ENCODE results near the gene SPRR2F. TPM values are rescaled to one million over a fixed set of nuclear protein-coding genes. Genes with fewer than 3 reads are reported as not detected.
"Not testable (repeated sequence)": the region's sequence is repeated elsewhere in the genome, so short reads cannot be mapped to it uniquely, and the experiment has no call there.

Gene SPRR2F, protein sequence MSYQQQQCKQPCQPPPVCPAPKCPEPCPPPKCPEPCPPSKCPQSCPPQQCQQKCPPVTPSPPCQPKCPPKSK
- total RNA-seq (2014; rRNA removed; shearing (Covaris generic); ENCODE audit: low replicate concordance): not detected in 2 replicates

DNA sequence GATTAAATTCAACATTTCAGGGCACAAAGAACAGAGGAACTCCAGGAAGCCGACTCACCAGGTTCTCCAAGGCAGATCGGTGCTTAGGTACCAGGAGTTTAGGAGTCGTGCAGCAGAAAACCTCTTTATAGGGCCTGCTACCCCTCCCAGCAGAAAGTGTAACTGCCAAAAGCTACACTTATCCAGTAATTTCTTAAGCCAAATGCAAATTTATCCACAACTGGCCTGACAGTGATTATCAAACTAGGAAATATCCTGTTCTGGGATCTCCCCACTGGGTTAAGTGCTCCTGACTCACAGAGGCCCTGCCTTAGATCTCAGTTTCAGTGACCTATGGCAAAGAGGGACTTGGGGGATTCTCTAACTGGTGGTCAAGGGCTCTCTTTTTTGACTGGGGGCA, at the start of gene SPRR2F:
Gene SPRR2F, minus strand, starts transcription at position 101 of the 400 bp plus-strand sequence. CDS start 783 bp downstream, outside the sequence.
- no peak for DNase-seq (ENCODE audit: low read depth)
- in situ Hi-C loops (cut with HindIII; ENCODE audit: low pct_unique_long_range_greater_than_20kb, low sequenced_read_pairs): no loop called here

DNA sequence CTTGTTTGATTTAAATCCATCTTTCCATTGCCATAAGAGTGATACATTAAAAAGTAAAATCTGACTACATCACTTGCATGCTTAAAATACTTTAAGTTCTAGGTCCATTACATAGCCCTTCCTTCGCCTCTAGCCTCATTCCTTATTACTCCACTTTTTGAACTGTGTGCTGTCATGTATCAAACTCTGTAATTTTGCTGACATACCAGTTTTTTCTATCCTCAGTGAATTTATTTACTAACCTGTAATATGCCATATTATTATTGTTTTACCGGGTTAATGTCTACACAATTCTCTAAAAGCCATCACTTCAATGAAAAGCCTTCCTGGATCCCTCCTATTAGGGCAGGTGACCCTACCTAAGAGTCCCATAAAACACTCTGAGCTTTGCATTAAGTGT, 42.2 kb upstream of the SPRR2F start:
- DNase-seq (ENCODE audit: low read depth): no peak
- in situ Hi-C loops (cut with HindIII; ENCODE audit: low pct_unique_long_range_greater_than_20kb, low sequenced_read_pairs): no loop called here

DNA sequence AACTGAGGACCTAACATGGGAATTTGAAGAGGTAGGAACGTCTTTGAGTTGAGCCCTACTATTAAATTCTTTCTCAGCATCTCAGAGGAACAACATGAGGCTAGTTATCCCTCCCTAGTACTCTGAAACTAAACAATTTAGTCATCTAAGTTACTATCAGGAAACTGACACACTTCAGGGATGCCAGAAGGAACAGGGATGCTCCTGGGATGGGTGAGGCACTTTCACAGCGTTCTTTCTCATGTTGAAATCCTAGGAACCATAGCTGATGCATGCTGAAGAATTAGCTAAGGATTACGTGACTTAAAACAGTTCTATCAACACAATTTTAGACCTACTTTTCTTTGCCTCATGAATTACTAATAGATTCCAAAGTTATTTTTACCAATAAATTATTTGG, 39.2 kb upstream of the SPRR2F start:
- DNase-seq (ENCODE audit: low read depth): no peak
- in situ Hi-C loops (cut with HindIII; ENCODE audit: low pct_unique_long_range_greater_than_20kb, low sequenced_read_pairs): no loop called here

DNA sequence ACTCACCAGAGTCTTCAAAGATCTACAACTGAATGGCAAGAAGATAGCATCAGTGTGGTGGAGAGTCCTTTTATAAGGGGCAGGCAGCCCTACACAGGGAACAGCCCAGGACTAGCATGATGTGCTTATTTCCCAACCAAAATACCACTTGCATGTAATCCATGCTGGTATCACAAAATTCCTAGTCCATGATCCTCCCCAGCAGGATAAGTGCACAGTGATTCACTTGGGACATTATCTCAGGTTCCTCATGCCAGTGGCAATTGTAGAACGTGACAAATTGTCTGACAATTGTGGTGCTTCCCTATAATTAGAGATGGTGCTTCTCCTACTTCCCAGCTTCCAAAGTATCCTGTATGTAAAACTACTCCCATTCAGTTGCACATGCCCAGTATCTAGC, 37.5 kb upstream of the SPRR2F start, which contains the start of gene SPRR2G:
Gene SPRR2G, minus strand, starts transcription at position 45 of the 400 bp plus-strand sequence. CDS start 780 bp downstream, outside the sequence.
- no peak for DNase-seq (ENCODE audit: low read depth)

DNA sequence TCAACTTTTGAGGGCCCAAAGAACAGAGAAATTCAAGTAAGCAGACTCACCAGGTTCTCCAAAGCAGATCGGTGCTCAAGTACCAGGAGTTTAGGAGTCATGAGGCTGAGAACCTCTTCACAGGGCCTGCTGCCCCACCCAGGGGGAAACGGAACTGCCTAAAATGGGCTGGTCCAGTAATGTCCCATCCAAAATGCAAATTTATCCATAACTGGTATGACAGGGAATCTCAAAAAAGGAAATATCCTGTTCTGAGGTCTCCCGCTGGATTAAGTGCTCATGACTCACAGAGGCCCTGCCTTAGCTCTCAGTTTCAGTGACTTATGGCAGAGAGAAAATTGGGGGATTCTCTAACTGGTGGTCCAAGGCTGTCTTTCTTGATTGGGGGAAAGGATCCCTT, 28.1 kb upstream of the SPRR2F start:
- in situ Hi-C loops (cut with HindIII; ENCODE audit: low pct_unique_long_range_greater_than_20kb, low sequenced_read_pairs): no loop called here
- DNase-seq (ENCODE audit: low read depth): no peak

More for the DNA sequence above, 37.5 kb upstream of the SPRR2F start, which contains the start of gene SPRR2G:
- in situ Hi-C loops (cut with HindIII; ENCODE audit: low pct_unique_long_range_greater_than_20kb, low sequenced_read_pairs): no loop called here

DNA sequence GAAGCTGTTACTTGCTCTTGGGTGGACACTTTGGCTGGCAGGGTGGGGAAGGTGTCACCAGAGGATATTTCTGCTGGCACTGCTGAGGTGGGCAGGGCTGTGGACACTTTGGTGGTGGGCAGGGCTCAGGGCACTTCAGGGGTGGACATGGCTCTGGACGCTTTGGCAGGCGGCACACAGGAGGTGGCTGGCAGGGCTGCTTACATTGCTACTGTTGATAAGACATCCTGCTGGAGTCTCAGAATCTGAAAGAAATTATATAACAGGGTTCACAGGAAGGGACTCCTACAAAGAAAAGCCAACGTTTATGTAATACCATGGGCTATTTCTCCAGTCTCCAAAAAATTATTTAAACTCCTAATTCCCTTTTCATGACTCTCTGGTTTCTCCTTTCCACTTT, 27.2 kb upstream of the SPRR2F start:
- in situ Hi-C loops (cut with HindIII; ENCODE audit: low pct_unique_long_range_greater_than_20kb, low sequenced_read_pairs): no loop called here
- DNase-seq (ENCODE audit: low read depth): no peak

DNA sequence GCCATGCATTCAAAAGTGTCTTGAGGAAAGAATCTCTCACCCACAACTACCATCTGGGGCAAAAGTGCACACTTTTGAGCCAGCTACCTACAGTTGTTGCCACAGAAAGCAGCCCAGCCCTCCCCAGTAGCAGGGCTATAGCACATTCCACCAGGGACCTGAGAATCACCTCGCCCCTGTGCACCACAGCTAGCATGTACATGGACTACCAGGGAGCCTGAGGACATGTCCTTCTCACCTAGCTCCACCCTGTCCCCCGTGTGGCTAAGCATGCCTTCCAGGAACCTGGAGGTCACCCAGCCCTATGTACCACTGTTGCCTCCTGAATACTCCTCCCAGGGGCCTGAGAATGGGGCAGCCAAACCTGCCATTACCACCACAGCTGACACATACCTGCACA, 20.4 kb upstream of the SPRR2F start:
- in situ Hi-C loops (cut with HindIII; ENCODE audit: low pct_unique_long_range_greater_than_20kb, low sequenced_read_pairs): no loop called here
- DNase-seq (ENCODE audit: low read depth): no peak

DNA sequence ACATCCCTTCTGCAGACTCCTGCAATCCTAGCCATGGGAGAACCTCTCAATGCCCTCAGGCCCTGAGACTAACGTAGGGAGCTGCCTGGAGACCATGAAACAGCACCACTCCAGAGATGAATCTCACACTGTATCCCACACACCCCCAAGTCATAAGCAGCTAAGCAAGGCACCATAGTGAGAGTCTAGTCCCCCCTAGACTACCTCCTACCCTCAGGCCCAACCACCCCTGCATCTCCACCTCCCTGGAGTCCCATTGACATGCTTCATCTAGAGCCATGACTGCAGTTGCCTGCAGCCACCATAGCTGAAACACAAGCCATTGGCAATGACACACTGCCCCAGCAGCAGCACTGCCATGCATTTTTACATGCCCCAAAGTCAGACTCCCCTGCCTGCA, 20.0 kb upstream of the SPRR2F start:
- in situ Hi-C loops (cut with HindIII; ENCODE audit: low pct_unique_long_range_greater_than_20kb, low sequenced_read_pairs): no loop called here
- DNase-seq (ENCODE audit: low read depth): no peak

DNA sequence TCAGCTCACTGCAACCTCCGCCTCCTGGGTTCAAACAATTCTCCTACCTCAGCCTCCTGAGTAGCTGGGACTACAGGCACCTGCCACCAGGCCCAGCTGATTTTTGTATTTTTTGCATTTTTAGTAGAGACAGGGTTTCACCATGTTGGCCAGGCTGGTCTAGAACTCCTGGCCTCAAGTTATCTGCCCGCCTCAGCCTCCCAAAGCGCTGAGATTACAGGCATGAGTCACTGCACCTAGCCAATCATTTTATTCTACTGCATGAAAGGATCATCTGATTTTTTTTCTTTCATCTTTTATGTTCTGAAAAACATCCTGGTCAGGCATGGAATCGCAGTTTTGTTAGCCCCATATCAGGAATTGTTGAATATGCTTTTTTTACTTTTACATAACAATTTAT, 15.4 kb upstream of the SPRR2F start:
- in situ Hi-C loops (cut with HindIII; ENCODE audit: low pct_unique_long_range_greater_than_20kb, low sequenced_read_pairs); DNase-seq (ENCODE audit: low read depth): not testable (repeated sequence)

DNA sequence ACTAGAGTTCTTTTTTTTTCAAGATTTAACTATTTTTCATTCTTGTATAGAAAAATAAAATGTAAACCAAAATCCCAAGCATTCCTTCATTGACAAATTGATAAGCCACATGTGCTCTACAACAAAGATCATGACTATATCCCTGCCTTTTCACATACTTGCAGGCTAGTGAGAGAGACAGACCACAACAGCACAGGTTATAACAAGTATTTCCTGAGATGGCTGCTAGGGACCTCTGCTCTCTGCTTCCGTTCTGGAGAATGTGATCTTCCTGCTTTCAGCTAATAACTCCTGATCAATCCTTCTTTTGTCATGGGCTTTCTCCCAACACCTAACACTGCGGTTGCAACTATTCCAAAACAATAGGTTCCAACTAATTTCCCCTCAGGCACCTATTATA, 14.0 kb upstream of the SPRR2F start:
- in situ Hi-C loops (cut with HindIII; ENCODE audit: low pct_unique_long_range_greater_than_20kb, low sequenced_read_pairs): no loop called here
- no peak for DNase-seq (ENCODE audit: low read depth)

DNA sequence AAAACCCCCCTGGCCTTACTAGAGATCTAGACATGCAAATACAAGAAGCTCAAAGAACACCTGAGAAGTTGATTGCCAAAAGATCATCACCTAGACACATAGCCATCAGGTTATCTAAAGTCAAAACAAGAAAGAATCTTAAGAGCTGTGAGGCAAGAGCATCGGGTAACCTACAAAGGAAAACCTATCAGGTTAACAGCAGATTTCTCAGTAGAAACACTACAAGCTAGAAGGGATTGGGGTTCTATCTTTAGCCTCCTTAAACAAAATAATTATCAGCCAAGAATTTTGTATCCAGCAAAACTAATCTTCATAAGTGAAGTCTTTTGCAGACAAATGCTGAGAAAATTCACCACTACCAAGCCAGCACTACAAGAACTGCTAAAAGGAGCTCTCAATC, 12.2 kb upstream of the SPRR2F start:
- DNase-seq (ENCODE audit: low read depth): no peak
- in situ Hi-C loops (cut with HindIII; ENCODE audit: low pct_unique_long_range_greater_than_20kb, low sequenced_read_pairs): no loop called here

DNA sequence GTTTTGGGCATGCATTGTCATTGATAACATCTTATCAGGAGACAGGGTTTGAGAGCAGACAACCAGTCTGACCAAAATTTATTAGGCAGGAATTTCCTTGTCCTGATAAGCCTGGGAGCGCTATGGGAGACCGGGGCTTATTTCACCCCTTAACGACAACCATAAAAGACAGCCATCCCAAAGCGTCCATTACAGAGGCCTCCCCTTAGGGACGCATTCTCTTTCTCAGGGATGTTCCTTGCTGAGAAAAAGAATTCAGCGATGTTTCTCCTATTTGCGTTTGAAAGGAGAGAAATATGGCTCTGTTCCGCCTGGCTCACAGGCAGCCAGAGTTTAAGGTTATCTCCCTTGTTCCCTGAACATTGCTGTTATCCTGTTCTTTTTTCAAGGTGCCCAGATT, 10.5 kb upstream of the SPRR2F start:
- in situ Hi-C loops (cut with HindIII; ENCODE audit: low pct_unique_long_range_greater_than_20kb, low sequenced_read_pairs); DNase-seq (ENCODE audit: low read depth): not testable (repeated sequence)

DNA sequence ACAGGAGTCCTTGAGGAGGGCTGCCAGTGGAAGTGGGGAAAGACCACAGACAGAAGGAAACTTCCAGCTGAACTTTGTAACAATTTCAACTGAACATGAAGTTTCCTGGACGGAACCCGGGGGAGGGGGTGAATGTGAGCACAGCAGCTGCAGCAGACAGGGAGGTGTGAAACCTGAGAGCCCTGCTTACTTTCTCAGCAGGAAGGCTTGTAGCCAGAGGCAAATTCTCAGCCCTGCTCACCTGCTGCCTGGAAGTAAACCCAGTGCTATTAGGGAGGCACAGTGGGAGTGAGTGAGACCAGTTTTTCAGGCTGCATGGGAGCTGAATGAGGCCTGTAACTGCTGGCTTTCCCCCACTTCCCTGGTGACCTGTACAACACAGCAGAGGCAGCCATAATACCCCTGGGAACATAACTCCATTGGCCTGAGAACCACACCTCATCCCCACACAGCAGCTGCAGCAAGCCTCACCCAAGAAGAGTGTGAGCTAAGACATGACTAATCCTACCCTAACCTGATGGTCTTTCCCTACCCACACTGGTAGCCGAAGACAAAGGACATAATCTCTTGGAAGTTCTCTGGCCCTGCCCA, 9.6 kb upstream of the SPRR2F start:
- no peak for DNase-seq (ENCODE audit: low read depth)
- in situ Hi-C loops (cut with HindIII; ENCODE audit: low pct_unique_long_range_greater_than_20kb, low sequenced_read_pairs): no loop called here

DNA sequence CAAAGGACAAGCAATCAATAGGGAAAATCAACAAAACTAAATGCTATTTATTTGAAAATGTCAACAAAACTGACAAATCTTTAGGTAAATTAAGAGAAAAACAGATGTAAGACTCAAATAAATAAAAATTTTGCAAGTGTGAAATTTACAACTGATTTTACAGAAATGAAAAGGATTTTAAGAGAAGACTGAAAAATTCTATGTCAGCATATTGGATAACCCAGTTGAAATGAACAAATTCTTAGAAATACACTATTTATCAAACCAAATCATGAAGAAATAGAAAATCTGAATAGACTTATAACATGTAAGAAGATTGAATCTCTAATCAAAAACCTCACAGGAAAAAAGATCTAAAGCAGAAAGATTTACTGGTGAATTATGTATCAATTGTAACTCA, 7.6 kb upstream of the SPRR2F start:
- no peak for DNase-seq (ENCODE audit: low read depth)
- in situ Hi-C loops (cut with HindIII; ENCODE audit: low pct_unique_long_range_greater_than_20kb, low sequenced_read_pairs): no loop called here

DNA sequence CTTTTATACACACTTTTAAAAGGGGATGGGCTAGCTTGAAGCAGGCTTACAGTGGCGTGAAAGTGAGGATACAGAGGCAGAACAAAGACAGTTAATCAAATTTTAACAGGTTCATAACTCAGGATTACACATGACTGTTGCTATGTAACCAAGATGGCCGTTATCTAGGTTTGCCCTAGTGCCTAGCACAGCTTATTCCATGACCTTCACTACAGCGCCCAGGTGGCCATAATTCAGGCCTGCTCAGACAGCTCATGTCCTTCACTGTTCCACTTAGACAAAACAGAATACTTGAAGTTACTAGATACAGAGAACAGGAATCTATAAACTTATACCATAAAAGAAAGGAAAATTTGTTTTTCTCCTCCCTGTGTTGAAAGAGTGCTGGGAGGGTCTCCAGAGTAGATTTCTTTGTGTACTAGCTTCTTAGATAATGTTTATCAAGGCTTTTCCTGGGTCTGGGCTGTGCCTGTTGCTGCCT, 6.2 kb upstream of the SPRR2F start:
- in situ Hi-C loops (cut with HindIII; ENCODE audit: low pct_unique_long_range_greater_than_20kb, low sequenced_read_pairs): no loop called here
- no peak for DNase-seq (ENCODE audit: low read depth)

DNA sequence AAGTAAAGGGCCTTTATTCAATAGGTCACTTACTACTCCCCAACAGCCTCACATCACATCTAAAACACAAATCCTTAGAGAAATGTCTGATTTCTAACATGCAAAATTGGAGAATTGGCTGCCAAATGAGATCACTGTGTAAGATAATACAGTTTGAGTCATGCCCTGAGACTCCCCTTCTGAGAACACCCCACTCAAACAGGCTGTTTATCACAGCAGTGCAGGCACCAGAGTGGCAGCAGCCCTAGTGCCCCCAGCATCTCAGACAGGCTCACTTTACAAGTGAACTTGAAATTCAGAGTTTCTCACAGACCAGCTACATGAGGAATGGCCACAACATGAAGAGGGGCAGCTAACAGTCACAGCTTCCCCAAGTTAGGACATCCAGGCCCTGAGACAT, 1.9 kb upstream of the SPRR2F start:
- DNase-seq (ENCODE audit: low read depth); in situ Hi-C loops (cut with HindIII; ENCODE audit: low pct_unique_long_range_greater_than_20kb, low sequenced_read_pairs): not testable (repeated sequence)

DNA sequence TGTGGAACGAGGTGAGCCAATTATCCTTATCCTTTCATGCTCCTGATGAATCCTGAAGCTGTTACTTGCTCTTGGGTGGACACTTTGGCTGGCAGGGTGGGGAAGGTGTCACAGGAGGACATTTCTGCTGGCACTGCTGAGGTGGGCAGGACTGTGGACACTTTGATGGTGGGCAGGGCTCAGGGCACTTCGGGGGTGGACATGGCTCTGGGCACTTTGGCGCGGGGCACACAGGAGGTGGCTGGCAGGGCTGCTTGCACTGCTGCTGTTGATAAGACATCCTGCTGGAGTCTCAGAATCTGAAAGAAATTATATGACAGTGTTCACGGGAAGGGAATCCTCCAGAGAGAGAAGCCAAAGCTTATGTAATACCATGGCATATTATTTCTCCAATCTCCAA, 862 bp downstream of the SPRR2F start:
- in situ Hi-C loops (cut with HindIII; ENCODE audit: low pct_unique_long_range_greater_than_20kb, low sequenced_read_pairs); DNase-seq (ENCODE audit: low read depth): not testable (repeated sequence)

DNA sequence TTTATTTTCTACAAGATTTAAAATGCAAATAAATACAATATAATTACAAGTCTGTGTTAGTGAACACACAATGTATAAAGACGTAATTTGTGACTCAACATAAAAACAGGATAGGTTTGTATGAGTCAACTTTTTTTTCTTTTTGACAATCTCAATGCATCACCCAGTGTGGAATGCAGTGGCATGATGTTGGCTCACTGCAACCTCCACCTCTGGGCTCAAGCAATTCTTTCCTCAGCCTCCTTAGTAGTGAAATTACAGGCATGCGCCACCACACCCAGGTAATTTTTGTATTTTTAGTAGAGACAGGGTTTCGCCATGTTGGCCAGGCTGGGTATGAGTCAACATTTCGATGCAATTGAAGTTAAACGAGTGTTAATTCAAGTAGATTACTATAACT, 13.1 kb downstream of the SPRR2F start:
- in situ Hi-C loops (cut with HindIII; ENCODE audit: low pct_unique_long_range_greater_than_20kb, low sequenced_read_pairs): no loop called here
- DNase-seq (ENCODE audit: low read depth): peak; percentile 18

DNA sequence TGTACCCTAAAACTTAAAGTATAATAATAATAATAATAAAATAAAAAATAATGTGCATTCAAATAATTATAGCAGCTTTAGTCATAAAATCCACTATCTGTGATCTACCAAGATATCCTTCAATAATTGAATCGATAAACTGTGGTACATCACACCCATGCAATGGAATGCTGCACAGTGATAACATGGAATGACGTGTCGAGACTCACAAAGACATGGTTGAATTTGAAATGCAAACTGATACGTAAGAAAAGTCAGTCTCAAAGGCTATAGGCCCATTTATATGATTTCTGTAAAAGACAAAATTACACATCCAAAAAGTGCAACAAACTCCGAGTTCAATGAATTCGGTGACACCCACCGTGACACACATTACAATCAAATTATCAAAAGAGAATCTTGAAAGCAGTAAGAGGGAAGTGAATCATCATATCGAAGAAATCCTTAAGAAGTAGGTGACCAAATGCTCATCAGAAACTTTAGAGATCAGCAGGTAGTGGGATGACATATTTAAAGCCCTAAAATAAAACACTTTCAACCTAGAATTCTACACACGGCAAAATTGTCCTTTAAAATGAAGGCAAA, 13.8 kb downstream of the SPRR2F start:
- no peak for DNase-seq (ENCODE audit: low read depth)
- in situ Hi-C loops (cut with HindIII; ENCODE audit: low pct_unique_long_range_greater_than_20kb, low sequenced_read_pairs): no loop called here

DNA sequence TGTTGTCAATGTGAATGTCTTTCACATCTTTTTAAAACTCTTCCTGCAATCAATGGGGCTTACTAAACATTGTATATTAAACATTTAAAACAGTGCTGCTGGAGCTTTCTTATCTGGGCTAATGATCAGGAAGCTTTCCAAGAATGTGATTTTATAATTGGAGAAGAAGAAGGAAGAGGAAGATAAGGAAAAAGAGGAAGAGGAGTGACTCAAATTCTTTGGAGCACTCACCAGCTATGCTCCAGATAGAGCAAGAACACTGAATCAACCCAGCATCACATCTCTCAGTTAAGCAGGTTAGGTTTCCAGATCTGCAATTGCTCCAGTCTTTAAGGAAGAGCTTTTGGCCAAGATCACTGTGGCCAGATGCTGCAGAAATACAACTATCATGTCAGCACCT, 17.6 kb downstream of the SPRR2F start:
- in situ Hi-C loops (cut with HindIII; ENCODE audit: low pct_unique_long_range_greater_than_20kb, low sequenced_read_pairs): no loop called here
- DNase-seq (ENCODE audit: low read depth): no peak

Data from Caki2 (cell line).